DMS53 (cell line): Measurements from ENCODE around the gene RUFY4.

Experiments used
- DNase-seq: peaks from one replicate; lab custom pipeline; 2025; lab: John Stamatoyannopoulos, UW

RUFY4 gene

GRCh38 chr2:218068721-218069334 lies at the start of gene RUFY4:
RUFY4 (plus strand) TSS chr2:218069253; CDS start chr2:218070606, 1,353 bp downstream.
- peak; percentile 76 for DNase-seq

GRCh38 chr2:218019411-218020060 lies 49.5 kb upstream of the RUFY4 start:
- no peak for DNase-seq

- DNase-seq = no peak
These were observed 48.8 kb upstream of the RUFY4 start for GRCh38 chr2:218020281-218020680.

- no peak for DNase-seq
These were observed 48.0 kb upstream of the RUFY4 start for GRCh38 chr2:218020966-218021535.

- DNase-seq = no peak
These were observed 47.4 kb upstream of the RUFY4 start for GRCh38 chr2:218021536-218022071.

- DNase-seq = no peak
These were observed 46.8 kb upstream of the RUFY4 start for GRCh38 chr2:218022131-218022850.

GRCh38 chr2:218022851-218023530 lies 46.1 kb upstream of the RUFY4 start:
- DNase-seq = no peak

GRCh38 chr2:218023636-218024035 lies 45.4 kb upstream of the RUFY4 start:
- no peak for DNase-seq

GRCh38 chr2:218024336-218024735 lies 44.7 kb upstream of the RUFY4 start:
- no peak for DNase-seq

GRCh38 chr2:218024871-218025270 lies 44.2 kb upstream of the RUFY4 start:
- DNase-seq = no peak

GRCh38 chr2:218026244-218026643 lies 42.8 kb upstream of the RUFY4 start:
- DNase-seq = no peak

- no peak for DNase-seq
These were observed 42.2 kb upstream of the RUFY4 start for GRCh38 chr2:218026676-218027425.

- no peak for DNase-seq
These were observed 41.4 kb upstream of the RUFY4 start for GRCh38 chr2:218027426-218028188.

- no peak for DNase-seq
These were observed 40.9 kb upstream of the RUFY4 start for GRCh38 chr2:218028189-218028495.

GRCh38 chr2:218028562-218029348 lies 40.3 kb upstream of the RUFY4 start:
- DNase-seq = no peak

GRCh38 chr2:218029366-218030360 lies 39.4 kb upstream of the RUFY4 start:
- no peak for DNase-seq

- no peak for DNase-seq
These were observed 38.5 kb upstream of the RUFY4 start for GRCh38 chr2:218030409-218031195.

- DNase-seq = no peak
These were observed 37.8 kb upstream of the RUFY4 start for GRCh38 chr2:218031261-218031660.
